ENCODE measurements around the gene SPATA9.
"Not testable (repeated sequence)": the region's sequence is repeated elsewhere in the genome, so short reads cannot be mapped to it uniquely, and the experiment has no call there.

SPATA9 gene

GRCh38 chr5:95710651-95711500 is 28.1 kb upstream of the SPATA9 start:
- H3K27me3 Mint-ChIP-seq: peaks cover 10 to 30% of the 10 kb centered on the region in 2 donors
- not testable (repeated sequence) for ATAC-seq (replicated peaks); H3K36me3 Mint-ChIP-seq (ENCODE audit: insufficient read depth); H3K4me1 Mint-ChIP-seq (ENCODE audit: low read depth in 2 of 2); H3K4me3 Mint-ChIP-seq; H3K27ac Mint-ChIP-seq; H3K9me3 Mint-ChIP-seq; DNase-seq

GRCh38 chr5:95709967-95710650 is 27.3 kb upstream of the SPATA9 start:
- DNase-seq (no peak), ATAC-seq (replicated peaks) (no peak)
- Mint-ChIP-seq H3K4me1 (ENCODE audit: low read depth in 2 of 2) (no peaks in the 10 kb centered on the region), H3K4me3 (no peak overlapping the region), H3K9me3 (no peaks in the 10 kb centered on the region), H3K27ac (no peak overlapping the region), H3K27me3 (peaks cover 10 to 30% of the 10 kb centered on the region in 2 donors), H3K36me3 (ENCODE audit: insufficient read depth) (no peaks in the 10 kb centered on the region)

GRCh38 chr5:95708876-95709275 is 26.1 kb upstream of the SPATA9 start:
- H3K9me3 Mint-ChIP-seq: no peaks in the 10 kb centered on the region
- no peaks in the 10 kb centered on the region for H3K36me3 Mint-ChIP-seq (ENCODE audit: insufficient read depth)
- no peak overlapping the region for H3K4me3 Mint-ChIP-seq
- H3K27ac Mint-ChIP-seq: no peak overlapping the region
- ATAC-seq (replicated peaks): no peak
- H3K27me3 Mint-ChIP-seq: peaks cover 10 to 30% of the 10 kb centered on the region in 2 donors
- DNase-seq: no peak
- H3K4me1 Mint-ChIP-seq (ENCODE audit: low read depth in 2 of 2): no peaks in the 10 kb centered on the region

- H3K36me3 Mint-ChIP-seq (ENCODE audit: insufficient read depth); H3K4me3 Mint-ChIP-seq; H3K4me1 Mint-ChIP-seq (ENCODE audit: low read depth in 2 of 2); ATAC-seq (replicated peaks); H3K9me3 Mint-ChIP-seq; H3K27ac Mint-ChIP-seq; DNase-seq: not testable (repeated sequence)
- H3K27me3 Mint-ChIP-seq: peaks cover 10 to 30% of the 10 kb centered on the region in 2 donors
These were observed 24.9 kb upstream of the SPATA9 start for GRCh38 chr5:95707534-95708188.

- no peak for DNase-seq
- ATAC-seq (replicated peaks): no peak
- H3K4me3 Mint-ChIP-seq: no peak overlapping the region
- peaks cover 10 to 30% of the 10 kb centered on the region in 2 donors for H3K27me3 Mint-ChIP-seq
- H3K9me3 Mint-ChIP-seq: no peaks in the 10 kb centered on the region
- no peaks in the 10 kb centered on the region for H3K4me1 Mint-ChIP-seq (ENCODE audit: low read depth in 2 of 2)
- no peak overlapping the region for H3K27ac Mint-ChIP-seq
- H3K36me3 Mint-ChIP-seq (ENCODE audit: insufficient read depth): no peaks in the 10 kb centered on the region
These were observed 24.3 kb upstream of the SPATA9 start for GRCh38 chr5:95707055-95707454.

- peaks cover 10 to 25% of the 10 kb centered on the region in 2 donors for H3K27me3 Mint-ChIP-seq
- not testable (repeated sequence) for ATAC-seq (replicated peaks); H3K4me3 Mint-ChIP-seq; DNase-seq; H3K9me3 Mint-ChIP-seq; H3K36me3 Mint-ChIP-seq (ENCODE audit: insufficient read depth); H3K4me1 Mint-ChIP-seq (ENCODE audit: low read depth in 2 of 2); H3K27ac Mint-ChIP-seq
These were observed 23.4 kb upstream of the SPATA9 start for GRCh38 chr5:95706196-95706595.

GRCh38 chr5:95704150-95704549 is 21.4 kb upstream of the SPATA9 start:
- Mint-ChIP-seq H3K36me3 (ENCODE audit: insufficient read depth) (no peaks in the 10 kb centered on the region), H3K4me3 (no peak overlapping the region)

GRCh38 chr5:95701074-95701473 is 18.3 kb upstream of the SPATA9 start:
- ATAC-seq (replicated peaks) (no peak), DNase-seq (no peak)
- H3K36me3 Mint-ChIP-seq (ENCODE audit: insufficient read depth): no peaks in the 10 kb centered on the region
- no peak overlapping the region for H3K27ac Mint-ChIP-seq
- H3K4me3 Mint-ChIP-seq: no peak overlapping the region
- peaks cover 24 to 25% of the 10 kb centered on the region in 2 donors for H3K27me3 Mint-ChIP-seq
- H3K9me3 Mint-ChIP-seq: no peaks in the 10 kb centered on the region
- H3K4me1 Mint-ChIP-seq (ENCODE audit: low read depth in 2 of 2): no peaks in the 10 kb centered on the region

More at GRCh38 chr5:95704150-95704549, 21.4 kb upstream of the SPATA9 start:
- DNase-seq: no peak
- Mint-ChIP-seq H3K4me1 (ENCODE audit: low read depth in 2 of 2) (no peaks in the 10 kb centered on the region), H3K27me3 (peaks cover 17 to 23% of the 10 kb centered on the region in 2 donors), H3K9me3 (no peaks in the 10 kb centered on the region), H3K27ac (no peak overlapping the region)
- ATAC-seq (replicated peaks): no peak

- H3K9me3 Mint-ChIP-seq: no peaks in the 10 kb centered on the region
- no peak for DNase-seq
- no peaks in the 10 kb centered on the region for H3K36me3 Mint-ChIP-seq (ENCODE audit: insufficient read depth)
- peaks cover 24 to 25% of the 10 kb centered on the region in 2 donors for H3K27me3 Mint-ChIP-seq
- no peak overlapping the region for H3K27ac Mint-ChIP-seq
- H3K4me1 Mint-ChIP-seq (ENCODE audit: low read depth in 2 of 2): no peaks in the 10 kb centered on the region
- ATAC-seq (replicated peaks): no peak
- H3K4me3 Mint-ChIP-seq: no peak overlapping the region
These were observed 16.5 kb upstream of the SPATA9 start for GRCh38 chr5:95699337-95699736.

- DNase-seq: no peak
- H3K4me1 Mint-ChIP-seq (ENCODE audit: low read depth in 2 of 2): no peaks in the 10 kb centered on the region
- H3K9me3 Mint-ChIP-seq: no peaks in the 10 kb centered on the region
- H3K27me3 Mint-ChIP-seq: peaks cover 24 to 25% of the 10 kb centered on the region in 2 donors
- no peaks in the 10 kb centered on the region for H3K36me3 Mint-ChIP-seq (ENCODE audit: insufficient read depth)
- H3K4me3 Mint-ChIP-seq: no peak overlapping the region
- ATAC-seq (replicated peaks): no peak
- H3K27ac Mint-ChIP-seq: no peak overlapping the region
These were observed 15.2 kb upstream of the SPATA9 start for GRCh38 chr5:95697781-95698681.

- DNase-seq (no peak), ATAC-seq (replicated peaks) (no peak)
- Mint-ChIP-seq H3K27me3 (peaks cover 3 to 6% of the 10 kb centered on the region in 2 donors), H3K4me1 (ENCODE audit: low read depth in 2 of 2) (no peaks in the 10 kb centered on the region), H3K27ac (no peak overlapping the region), H3K4me3 (no peak overlapping the region), H3K9me3 (no peaks in the 10 kb centered on the region), H3K36me3 (ENCODE audit: insufficient read depth) (no peaks in the 10 kb centered on the region)
These were observed 7.5 kb upstream of the SPATA9 start for GRCh38 chr5:95690333-95690732.

GRCh38 chr5:95689680-95690079 is 6.9 kb upstream of the SPATA9 start:
- H3K4me3 Mint-ChIP-seq: no peak overlapping the region
- ATAC-seq (replicated peaks) (no peak), DNase-seq (no peak)
- H3K4me1 Mint-ChIP-seq (ENCODE audit: low read depth in 2 of 2): no peaks in the 10 kb centered on the region
- no peaks in the 10 kb centered on the region for H3K36me3 Mint-ChIP-seq (ENCODE audit: insufficient read depth)
- peaks cover 6 to 10% of the 10 kb centered on the region in 2 donors for H3K27me3 Mint-ChIP-seq
- H3K9me3 Mint-ChIP-seq: no peaks in the 10 kb centered on the region
- no peak overlapping the region for H3K27ac Mint-ChIP-seq

GRCh38 chr5:95686651-95687050 is 3.9 kb upstream of the SPATA9 start:
- Mint-ChIP-seq H3K9me3 (no peaks in the 10 kb centered on the region), H3K4me3 (no peak overlapping the region), H3K4me1 (ENCODE audit: low read depth in 2 of 2) (no peaks in the 10 kb centered on the region), H3K27me3 (peaks cover 24 to 36% of the 10 kb centered on the region in 2 donors), H3K27ac (no peak overlapping the region), H3K36me3 (ENCODE audit: insufficient read depth) (no peaks in the 10 kb centered on the region)
- no peak for ATAC-seq (replicated peaks)
- no peak for DNase-seq
